ENCODE data around the gene FAM72C.
"Not testable (repeated sequence)": the region's sequence is repeated elsewhere in the genome, so short reads cannot be mapped to it uniquely, and the experiment has no call there.

Gene FAM72C

GRCh38 chr1:143971924-143972700, at the start of gene FAM72C:
TSS of gene FAM72C (minus strand) at chr1:143971986. CDS start at chr1:143971141, 845 bp downstream.
- not testable (repeated sequence) for DNase-seq

DNA sequence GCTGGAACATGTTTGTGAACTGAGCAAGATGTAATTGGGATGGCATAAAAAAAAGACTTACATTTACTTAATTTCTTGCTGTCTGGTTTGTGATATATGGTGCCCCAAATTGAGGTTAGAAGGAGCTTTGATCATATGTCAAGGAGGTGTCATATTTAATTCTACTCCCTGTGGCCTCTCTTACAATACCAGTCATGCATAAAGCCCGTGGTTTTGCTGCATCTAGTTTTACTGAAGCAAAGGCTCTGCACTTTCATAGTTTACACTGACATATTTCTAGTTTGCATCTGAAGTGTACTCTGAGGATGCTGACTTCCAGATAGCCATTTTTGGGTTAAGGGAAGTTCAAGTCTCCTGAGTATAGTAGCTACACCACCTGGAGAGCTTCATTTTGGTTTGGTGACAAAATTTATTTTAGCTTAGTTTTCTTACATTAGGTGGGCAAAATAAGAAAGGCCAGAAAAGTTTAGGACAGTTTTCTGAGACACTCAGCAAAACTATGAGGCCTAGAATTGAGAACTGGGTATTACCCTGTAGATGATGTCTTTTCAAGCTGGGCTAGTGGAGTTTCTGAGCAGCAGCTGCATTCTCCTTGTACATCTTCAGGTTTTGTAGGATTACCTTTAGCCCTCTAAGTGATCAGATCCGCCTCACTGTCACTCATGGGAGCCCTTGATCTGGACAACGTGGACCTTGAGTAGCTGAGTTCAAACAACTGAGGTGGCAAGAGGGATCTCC, 48.4 kb upstream of the FAM72C start:
- not testable (repeated sequence) for DNase-seq

- not testable (repeated sequence) for DNase-seq
Measured at GRCh38 chr1:144019101-144019500, 47.3 kb upstream of the FAM72C start.

DNA sequence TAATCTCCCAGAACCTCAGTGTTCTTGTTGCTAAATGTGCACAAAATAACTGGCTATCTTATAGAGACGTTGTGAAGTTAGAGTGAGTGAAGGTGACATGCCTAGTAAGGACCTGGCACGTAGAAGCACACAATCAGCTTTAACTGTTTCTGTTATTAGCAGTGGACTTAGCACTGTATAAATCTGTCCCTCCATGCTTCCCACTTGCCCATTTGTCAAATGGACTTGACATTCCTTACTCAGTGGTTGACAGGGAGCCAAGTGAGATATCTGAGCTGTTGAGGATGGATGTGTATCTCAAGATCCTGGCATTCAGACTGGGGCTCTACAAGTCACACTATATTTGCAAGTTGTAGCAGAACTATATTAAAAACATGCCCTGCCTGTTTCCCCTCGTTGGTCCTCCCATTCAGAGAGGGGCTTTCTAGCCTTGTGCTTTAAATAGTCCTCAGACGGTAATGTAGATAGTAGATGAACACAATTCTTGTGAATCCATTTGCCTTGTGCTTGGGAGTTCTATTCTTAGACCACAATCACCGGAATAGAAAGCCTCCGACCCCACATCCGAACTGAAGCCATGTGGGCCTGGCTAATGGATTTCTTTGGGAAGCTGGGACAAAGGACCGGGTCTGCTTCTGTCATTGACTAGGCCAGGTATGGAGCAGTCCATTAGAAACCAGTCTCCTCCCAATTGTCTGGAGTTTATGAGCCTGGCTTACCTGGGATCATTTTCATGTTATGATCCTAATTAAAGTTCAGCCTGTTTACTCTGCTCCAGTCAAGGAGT, 43.6 kb upstream of the FAM72C start:
- not testable (repeated sequence) for DNase-seq

- DNase-seq = not testable (repeated sequence)
Measured at GRCh38 chr1:144014528-144014927, 42.7 kb upstream of the FAM72C start.

DNA sequence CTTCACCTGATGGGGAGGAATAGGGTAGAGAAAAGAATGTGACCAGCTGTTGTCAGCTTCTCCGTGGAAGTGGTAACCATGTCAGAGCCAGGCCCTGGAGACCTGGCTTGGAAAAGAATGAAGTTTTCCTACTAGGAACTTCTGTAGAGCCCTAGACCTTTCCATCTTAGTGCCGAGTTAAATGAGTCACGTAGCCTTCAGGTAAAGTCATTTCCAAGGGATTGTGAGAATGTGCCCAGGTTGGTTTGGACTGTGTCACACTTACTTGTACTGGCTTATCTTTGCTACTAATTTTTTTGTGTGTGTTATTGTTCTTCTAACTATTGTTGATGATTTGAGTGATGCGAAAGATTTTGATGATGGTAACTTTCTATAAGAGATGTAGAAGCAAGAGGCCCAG, 42.3 kb upstream of the FAM72C start:
- not testable (repeated sequence) for DNase-seq

DNA sequence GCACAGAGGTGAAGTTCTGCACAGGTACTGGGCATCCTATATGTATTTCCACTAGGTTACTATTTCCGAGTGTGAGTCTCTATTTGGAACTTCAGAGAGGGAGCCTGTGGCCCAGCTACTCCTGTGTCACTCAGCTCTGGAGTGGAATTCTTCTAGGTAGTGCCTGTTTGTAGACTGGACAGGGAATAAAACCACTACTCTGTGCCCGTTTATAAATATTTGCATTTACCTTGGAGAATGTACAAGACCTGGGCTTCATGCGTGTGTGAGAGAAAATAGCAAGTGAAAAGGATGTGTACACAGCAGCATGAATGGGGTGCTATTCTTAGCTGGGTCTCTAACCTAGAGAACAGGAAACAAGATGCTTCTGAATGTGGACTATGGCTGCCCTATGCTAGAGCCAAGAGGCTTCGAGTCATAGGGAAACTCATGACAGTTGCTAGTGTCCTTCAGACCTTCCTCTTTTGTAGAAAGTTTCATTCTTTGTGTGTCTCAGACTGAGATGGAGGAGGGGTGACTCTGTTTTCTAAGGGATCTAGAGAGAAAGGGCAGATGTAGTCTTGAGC, 40.5 kb upstream of the FAM72C start:
- DNase-seq = not testable (repeated sequence)

GRCh38 chr1:144009410-144009809, 37.6 kb upstream of the FAM72C start:
- not testable (repeated sequence) for DNase-seq

- DNase-seq = not testable (repeated sequence)
Measured at GRCh38 chr1:144004259-144004658, 32.5 kb upstream of the FAM72C start.

- DNase-seq = not testable (repeated sequence)
Measured at GRCh38 chr1:144003306-144004029, 31.7 kb upstream of the FAM72C start.

DNA sequence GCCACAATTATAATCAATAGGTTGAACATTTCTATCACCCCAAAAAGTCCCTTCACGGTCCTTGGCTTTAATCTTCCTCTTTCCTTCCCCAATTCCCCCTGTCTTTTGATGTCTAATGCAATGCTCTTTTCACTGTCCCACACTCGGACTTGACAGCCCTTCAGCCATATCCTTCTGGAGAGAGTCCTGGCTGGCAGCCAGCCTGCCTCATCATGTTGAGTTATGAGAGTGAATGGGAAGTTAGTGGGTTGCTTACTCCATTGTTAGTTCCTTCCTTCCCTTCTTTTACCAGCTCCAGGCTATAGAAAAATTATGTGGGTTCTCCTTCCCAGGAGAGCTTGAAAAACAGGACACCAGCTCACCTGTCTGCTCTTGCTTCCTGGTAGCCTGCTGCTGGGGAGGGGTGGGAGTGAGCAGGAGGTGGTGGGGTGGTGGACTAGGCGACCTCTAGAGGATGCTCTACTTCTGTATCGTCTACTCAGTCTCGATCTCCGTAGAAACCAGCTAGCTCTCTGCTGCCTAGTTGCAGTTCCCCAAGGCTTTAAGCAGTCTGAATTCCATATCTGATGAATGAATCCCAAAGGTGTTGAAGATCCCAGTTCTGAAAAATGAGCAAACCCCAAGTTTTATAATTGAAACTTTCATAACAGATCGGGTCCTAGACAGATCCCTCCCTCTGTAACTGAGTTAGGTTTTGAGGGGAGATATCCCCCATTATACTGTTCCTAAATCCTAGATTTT, 30.5 kb upstream of the FAM72C start:
- DNase-seq = not testable (repeated sequence)

DNA sequence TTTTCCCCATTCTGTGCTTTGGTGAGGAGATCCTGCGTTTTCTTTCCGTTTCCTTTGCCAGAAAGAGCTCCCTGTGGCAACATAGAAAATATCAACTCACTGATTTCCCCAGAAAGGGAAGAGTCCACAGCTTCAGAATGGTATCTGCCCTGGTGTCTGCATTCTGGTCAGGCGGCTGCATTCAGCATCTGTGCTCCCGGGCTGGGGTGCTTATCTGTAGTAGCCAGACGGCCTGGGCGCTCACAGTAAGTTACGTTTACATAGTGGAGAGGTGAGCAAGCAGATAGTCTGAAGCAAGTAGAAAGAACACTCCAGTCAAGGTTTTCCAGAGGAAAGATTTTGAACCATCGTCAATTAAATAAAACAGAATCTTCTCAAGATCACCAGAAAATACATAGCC, 29.3 kb upstream of the FAM72C start:
- not testable (repeated sequence) for DNase-seq

- DNase-seq = not testable (repeated sequence)
Measured at GRCh38 chr1:143996020-143996419, 24.2 kb upstream of the FAM72C start.

- DNase-seq = not testable (repeated sequence)
Measured at GRCh38 chr1:143993301-143993907, 21.6 kb upstream of the FAM72C start.

DNA sequence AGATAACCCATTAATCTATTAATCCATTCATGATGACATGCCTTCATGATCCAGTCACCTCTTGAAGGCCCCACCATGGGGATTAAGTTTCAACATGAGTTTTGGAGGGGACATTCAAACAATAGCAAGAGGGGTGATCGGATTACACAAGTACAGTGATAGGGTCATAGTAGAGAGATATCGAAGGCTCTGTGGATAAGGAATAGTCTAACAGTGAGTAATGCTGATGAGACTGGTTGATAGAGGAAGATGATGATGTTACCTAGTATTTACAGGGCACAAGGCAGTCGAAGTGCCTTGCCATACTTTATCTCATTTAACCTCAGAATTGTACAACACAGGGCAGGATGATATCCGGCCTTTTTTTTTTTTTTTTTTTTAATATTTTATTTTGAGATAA, 18.9 kb upstream of the FAM72C start:
- not testable (repeated sequence) for DNase-seq

DNA sequence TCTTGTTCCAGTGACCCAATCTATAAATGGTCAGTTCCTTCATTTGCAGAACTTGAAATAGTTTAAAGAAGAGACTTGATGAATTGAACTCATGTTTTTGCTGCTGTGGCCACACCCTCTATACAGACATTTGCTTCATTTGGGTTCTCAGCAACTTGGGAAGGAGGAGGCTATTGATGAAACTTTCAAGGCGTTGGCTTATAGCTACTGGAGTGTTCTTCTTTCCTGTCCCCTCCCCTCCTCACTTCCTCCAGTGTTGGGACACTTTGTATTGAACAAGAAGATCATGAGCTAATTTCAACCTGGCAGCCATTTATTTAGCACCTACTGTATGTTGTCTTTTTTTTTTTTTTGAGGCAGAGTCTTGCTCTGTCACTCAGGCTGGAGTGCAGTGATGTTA, 17.9 kb upstream of the FAM72C start:
- not testable (repeated sequence) for DNase-seq

- DNase-seq = not testable (repeated sequence)
Measured at GRCh38 chr1:143989427-143989712, 17.6 kb upstream of the FAM72C start.

DNA sequence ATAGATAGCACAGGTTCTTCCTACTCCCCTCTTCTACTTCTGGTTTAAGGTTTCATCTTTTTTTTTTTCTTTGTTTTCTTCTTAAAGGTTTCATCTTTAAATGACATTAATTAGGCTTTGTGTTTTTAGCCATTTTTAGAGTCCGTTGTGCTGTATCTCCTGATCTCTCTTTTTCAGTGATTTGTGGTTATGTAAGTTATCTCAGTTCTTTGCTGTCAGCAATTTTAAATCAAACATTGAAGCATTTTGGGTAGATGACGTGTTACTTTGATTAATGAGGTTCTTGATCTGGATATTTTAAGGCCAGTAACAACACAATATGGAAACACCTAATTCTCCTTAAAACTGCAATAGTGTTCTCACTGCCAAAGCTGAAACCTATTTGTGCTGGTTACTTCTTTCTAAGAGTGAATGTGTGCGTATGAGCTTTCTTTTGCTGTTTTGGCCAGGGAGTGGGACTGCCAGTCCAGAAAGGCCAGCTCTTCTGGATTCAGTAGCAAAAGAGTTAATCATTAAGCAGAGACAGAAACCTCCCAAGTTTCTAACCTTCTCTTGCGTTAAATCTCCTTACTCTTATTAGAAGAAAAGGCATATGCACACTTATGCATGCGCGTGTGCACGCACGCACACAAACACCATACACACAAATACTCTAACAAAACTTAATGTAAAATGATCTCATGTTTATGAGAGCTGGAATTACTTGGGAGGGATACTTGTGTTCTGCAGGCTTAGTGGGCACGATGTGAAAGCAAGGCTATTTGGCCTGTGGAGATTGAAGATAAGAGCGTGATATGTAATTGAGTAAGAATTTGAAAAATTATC, 17.0 kb upstream of the FAM72C start:
- not testable (repeated sequence) for DNase-seq

DNA sequence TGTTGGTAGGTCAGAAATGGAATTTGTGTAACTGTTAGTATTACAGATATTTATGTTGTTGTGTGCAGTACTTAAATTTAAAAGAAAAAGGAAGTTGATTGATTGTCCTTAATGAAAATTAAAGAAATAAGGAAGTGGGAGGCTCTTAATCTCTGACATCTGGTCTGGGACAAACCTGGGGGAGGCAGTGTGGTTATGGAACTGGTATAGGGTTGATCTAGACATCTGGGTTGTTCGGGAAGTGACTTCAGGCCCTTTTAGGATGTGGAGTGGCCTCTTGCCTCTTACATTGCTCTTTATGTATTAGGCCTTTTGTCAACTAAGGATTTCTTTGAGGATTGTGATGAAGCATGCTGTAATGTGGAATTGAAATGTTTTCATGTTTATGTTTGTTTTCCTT, 16.1 kb upstream of the FAM72C start:
- DNase-seq = not testable (repeated sequence)
